Loucy (cell line): ENCODE results near the gene KDM4C.

Experiments used
- CTCF ChIP-seq: fragments of 200-600 bp; sonication (generic); conservative IDR thresholded peaks from 2 replicates; pipeline ENCODE4 v1.5.1; 2014; ENCODE audit warnings: mild to moderate bottlenecking, antibody characterized with exemption, low read length
- EZH2phosphoT487 ChIP-seq: fragments of 200-600 bp; IDR thresholded peaks from 2 replicates; pipeline ENCODE4 v1.6.1; 2018; ENCODE audit warnings: antibody characterized with exemption, mild to moderate bottlenecking, moderate library complexity, borderline replicate concordance

- TF ChIP-seq CTCF = no peak
- no peak for TF ChIP-seq EZH2phosphoT487
Observed at GRCh38 chr9:7001571-7001970, 243.8 kb downstream of the KDM4C start.
